Daoy (cell line): ENCODE measurements around the gene FOXP2. TPM values are rescaled to one million over a fixed set of nuclear protein-coding genes. Genes with fewer than 3 reads are reported as not detected.
A peak's percentile ranks its signal among the peaks of the same experiment; 100 is the strongest.

Source experiments
- DNase-seq: peaks from one replicate; pipeline ENCODE4 v3.0.0-alpha.2; 2015; ENCODE audit warnings: low read depth
- total RNA-seq: library from RNA; depleted of rRNA; stranded (reverse); fragments of >200 nt; shearing (Covaris generic); gene quantifications from 2 replicates; pipeline ENCODE4 v1.2.3, GENCODE V29; 2014

The FOXP2 gene
- total RNA-seq, 1 experiment from 2014 or later = 1.7 TPM

GRCh38 chr7:114653364-114654088, 238.9 kb downstream of the FOXP2 start:
- no peak for DNase-seq

- DNase-seq = no peak
These were observed 241.9 kb downstream of the FOXP2 start for GRCh38 chr7:114656466-114656865.

DNA sequence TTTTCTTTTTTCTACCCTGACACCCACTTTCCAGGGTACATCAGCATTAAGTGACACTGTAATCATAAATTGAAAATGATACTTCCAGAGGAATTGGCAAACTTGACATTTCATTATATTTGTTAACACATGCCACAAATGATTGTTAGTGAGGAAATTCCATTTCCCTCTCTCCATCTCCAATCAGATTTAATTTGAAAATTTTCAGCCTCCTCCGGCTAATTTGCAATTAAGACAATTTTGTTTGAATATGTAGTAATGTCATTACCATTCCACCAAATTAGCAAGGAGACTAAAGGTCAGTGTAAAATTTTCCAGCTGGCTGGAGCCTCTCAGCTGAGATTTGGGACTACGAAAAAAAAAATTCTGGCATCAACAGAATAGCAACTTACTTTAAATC, 242.7 kb downstream of the FOXP2 start:
- DNase-seq = no peak

DNA sequence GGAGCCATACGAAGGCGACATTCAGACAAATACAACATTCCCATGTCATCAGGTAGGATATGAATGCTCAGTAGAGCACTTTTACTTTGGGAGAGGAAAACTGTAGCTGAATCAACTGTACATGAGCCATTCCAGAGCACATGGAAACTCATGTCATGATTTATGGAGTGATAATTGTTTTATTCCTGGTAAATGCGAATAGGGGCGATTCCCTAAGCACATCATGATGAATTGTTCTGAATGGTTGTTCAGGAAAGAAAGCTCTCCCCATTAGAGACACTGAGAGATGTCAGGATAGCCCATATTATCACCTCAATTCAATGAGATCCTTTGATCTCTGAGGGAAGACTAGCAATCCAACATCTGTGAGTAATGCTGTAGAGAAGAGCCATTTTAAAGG, 243.6 kb downstream of the FOXP2 start:
- no peak for DNase-seq

GRCh38 chr7:114659409-114660125, 245.0 kb downstream of the FOXP2 start:
- DNase-seq = no peak

DNA sequence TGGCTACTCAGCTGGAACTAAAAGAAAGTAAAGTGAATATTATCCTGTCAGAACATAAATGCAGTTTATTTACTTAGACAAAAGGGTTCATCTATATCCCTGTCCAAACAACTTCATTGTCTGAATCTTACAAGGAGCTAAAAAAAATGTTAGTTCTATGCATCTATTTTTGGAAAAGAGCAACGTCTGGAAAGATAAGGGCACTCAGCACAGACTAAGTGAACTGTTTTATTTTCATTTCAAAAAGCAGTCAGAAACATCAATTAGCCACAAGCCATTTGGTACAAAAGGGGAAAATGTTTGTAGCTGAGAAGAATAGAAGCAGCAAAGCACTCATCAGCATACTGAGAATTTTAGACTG, 245.5 kb downstream of the FOXP2 start:
- no peak for DNase-seq

DNA sequence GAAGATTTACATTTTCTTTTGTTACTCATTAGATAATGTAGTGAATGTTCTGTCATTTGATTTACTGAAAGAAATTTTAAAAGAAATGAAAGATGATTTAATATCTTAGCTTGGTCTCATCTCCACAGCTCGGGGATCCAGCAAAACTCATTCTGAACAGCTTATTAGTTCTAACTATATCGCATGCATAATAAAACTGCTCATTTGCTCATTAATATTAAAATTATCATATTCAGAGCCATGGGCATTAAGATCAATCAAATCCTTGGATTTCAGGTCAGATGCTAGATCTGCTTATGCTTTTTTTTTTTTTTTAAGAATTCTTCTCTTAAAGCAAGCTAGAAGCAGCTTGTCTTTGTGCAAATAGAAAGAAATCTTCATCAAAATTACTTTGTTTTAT, 246.1 kb downstream of the FOXP2 start:
- DNase-seq = no peak

DNA sequence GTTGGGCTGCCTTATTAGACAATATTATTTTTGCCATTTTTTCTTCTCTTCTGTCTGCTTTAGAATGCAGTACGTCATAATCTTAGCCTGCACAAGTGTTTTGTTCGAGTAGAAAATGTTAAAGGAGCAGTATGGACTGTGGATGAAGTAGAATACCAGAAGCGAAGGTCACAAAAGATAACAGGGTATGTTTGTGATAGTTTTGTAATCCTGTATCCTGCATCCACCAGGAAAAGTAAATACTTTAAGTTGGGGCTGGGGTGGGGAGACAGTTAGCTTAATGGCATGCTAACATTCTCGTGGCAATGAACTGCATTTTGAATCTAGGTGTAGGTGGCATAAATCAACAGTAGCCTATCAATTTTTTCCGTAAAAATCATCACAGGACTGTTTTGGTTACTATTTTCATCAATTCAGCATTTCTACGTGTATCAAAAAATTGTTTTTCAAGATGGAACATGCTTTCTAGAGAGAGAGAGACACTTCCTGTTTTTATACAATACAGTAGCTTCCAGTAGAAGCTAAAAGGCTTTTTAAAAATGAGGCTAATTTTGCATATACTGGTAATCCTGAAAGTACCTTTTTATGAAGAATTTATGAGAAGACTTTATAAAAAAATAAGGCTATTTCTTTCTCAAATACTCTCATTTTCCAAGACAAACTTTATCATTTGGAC, 247.5 kb downstream of the FOXP2 start:
- no peak for DNase-seq

DNA sequence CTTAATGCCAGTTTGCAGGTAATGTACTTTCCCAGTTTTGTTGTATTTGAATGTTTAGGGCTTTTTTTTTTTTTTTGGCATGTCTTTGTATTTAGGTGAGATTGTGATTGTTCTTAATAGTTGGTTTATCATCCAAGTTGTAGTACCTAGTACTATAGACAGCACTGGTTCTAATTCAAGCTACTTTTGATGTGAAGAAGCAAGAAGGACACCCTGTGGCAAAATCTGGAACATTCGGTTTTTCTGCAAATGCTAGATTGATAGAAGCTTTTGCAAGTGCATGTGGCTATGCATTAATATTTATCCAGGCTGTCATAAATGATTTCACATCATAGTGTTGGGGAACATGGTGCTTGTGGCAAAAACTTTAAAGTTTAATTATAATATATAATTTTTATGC, 248.9 kb downstream of the FOXP2 start:
- peak; percentile 27 for DNase-seq

GRCh38 chr7:114670676-114671075, 256.1 kb downstream of the FOXP2 start:
- no peak for DNase-seq

DNA sequence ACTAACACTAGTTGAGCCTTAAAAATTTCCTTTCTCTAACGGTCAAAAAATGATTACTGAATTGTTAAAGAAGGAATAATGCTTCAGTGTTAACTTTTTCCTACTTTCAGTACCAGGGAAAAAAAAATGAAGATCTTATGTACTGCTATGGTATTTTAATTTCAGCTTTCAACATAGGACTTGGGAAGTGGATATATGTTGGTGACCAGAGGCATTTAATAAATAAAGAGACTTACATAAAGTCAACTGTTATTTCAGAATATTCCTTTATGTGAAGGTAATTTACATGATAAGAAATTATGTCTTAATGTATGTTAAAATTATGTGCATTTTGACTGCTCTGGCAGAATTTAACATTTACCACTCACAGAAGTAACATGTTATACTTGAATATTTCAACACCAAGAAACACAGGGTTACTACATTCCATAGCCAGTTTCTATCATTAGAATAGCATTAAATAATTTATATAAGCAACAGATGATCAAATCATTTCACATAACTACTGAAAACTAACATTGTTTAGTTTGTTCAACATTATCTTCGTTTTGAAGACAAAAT, 257.0 kb downstream of the FOXP2 start:
- no peak for DNase-seq

DNA sequence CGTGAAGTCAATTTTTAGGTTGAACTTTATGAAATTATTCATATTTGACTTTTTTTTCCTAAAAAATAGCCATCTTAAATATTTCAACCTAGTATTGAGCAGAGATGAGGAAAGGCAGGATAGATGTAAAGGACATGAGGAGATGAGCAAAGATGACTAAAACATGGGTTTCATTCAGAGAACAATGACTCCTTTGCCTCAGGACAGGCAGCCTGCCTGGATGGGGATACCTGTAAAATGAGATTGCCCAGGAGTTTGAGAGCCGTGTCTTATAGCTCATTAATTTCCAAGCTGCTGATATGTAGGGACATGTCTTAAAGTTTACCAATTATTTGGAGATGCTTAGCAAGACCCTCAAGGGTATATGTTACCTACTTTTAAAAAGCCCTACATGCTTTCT, 263.5 kb downstream of the FOXP2 start:
- no peak for DNase-seq

DNA sequence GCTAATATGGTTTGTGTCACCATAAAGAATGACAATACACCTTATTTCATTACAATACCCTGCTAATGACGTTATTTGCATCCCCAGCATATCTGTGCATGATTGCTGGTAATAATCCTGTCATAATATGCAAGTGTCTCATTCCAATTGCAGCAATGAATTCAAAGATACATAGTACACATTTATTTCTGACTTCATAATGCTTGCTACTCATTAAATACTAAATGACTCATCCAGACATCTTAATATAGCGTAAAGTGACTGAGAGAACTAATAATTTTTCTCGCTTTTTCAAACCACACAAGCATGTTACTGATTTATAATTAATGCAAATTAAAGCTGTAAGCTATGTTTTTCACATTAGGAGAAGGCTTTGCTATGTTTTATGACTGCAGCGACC, 272.6 kb downstream of the FOXP2 start:
- no peak for DNase-seq

- no peak for DNase-seq
These were observed 273.9 kb downstream of the FOXP2 start for GRCh38 chr7:114688443-114689055.

GRCh38 chr7:114689406-114689805, 274.8 kb downstream of the FOXP2 start:
- DNase-seq = no peak

- no peak for DNase-seq
These were observed 277.0 kb downstream of the FOXP2 start for GRCh38 chr7:114691605-114692004.

- DNase-seq = no peak
These were observed 280.6 kb downstream of the FOXP2 start for GRCh38 chr7:114695182-114695581.

GRCh38 chr7:114700247-114700928, 285.8 kb downstream of the FOXP2 start:
- DNase-seq = no peak

- peak; percentile 57 for DNase-seq
These were observed 289.1 kb downstream of the FOXP2 start for GRCh38 chr7:114703677-114704076.

- peak; percentile 11 for DNase-seq
These were observed 294.0 kb downstream of the FOXP2 start for GRCh38 chr7:114708646-114709045.

DNA sequence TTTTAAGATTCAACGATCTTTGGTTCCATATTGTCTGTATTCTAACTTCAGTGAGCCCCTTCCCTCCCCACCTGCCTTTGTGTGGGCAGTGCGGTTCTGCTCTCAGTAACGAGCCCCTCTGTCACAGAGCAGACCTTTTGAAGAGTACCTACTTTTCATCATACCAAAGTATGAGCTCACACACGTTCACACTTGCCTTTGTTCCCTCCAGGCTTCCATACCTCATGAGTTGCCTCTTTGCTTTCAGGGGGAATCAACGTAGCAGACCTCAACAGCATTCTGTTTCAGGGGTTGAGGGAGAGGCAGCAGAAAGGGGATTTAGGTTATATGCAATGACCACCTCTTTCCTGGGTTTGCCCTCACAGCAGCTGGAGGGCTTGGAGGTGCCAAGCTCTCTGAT, 295.9 kb downstream of the FOXP2 start:
- DNase-seq = no peak

- DNase-seq = peak; percentile 58
These were observed 296.6 kb downstream of the FOXP2 start for GRCh38 chr7:114711241-114711640.
